Raji (cell line): ENCODE data around the gene ATP7A.

Experiments used
- POLR2A ChIP-seq: IDR thresholded peaks from 2 replicates; pipeline ENCODE4 v1.6.1; 2011; ENCODE audit warnings: low read depth, low read length, control low read depth; ENCODE audit not compliant: insufficient read depth

ATP7A gene

DNA sequence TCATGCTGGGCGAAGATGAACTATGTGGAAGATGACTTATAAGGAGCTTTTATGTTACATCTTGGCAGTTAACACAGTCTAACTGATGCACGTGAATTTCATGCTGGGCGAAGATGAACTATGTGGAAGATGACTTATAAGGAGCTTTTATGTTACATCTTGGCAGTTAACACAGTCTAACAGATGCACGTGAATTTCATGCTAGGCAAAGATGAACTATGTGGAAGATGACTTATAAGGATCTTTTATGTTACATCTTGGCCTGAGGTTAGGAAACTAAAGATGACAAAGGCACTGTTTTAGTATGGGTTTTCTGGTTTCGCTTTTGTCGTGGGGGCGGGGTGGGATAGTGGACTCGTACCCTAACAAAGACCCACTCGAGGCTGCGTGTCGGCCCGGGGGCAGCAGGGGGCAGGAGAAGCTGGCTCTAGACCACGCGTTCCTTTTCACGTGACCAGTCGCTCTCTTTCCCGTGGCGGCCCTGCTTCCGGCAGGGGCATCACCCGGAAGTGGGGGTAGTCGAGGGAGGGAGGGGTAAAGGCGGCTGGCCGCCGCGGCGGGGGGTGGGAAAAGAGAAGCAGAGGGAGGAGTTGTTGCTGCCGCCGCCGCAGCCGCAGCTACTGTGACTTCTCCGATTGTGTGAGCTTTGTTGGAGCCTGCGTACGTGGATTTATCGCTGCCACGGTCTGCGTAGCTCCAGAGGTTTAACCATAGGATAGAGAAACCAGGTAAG, at the start of gene ATP7A:
Gene ATP7A (plus strand): TSS at position 586 of the 733 bp plus-strand sequence. CDS start 60,949 bp downstream, outside the sequence.
- peak; percentile 63 for TF ChIP-seq POLR2A

DNA sequence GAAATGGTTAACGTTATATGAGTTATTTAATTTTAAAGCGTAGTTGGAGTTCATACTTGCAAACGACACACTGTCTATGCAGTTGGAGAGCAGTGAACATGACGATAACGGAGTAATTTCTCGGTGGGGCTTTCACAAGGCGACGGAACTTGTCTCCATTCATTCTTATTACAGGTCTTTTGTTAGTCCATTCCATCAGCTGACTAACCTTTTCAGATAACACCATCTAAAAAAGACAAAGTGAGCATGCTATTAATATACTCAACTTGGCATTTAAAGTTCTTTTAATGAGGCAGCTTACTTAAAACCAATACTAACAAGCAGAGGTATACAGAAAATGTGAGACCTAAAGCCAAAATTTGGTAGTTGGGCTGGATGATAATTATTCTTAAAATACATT, 35.1 kb upstream of the ATP7A start:
- no peak for TF ChIP-seq POLR2A

DNA sequence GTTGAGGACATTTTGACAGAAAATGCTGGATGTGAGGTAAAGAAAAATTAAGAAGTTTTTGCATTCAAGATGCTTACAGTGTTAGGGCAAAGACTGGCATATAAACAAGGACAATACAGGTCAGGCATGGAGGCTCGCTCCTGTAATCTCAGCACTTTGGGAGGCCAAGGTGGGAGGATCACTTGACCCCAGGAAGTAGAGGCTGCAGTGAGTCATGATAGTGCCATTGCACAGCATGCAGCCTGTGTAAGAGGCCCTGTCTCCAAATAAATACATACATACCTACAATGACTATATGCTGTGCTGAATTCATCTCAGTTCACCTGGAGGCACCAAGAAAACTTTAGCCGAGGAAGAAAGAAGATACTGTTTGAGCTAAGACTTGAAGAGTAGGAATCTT, 17.6 kb upstream of the ATP7A start:
- no peak for TF ChIP-seq POLR2A

DNA sequence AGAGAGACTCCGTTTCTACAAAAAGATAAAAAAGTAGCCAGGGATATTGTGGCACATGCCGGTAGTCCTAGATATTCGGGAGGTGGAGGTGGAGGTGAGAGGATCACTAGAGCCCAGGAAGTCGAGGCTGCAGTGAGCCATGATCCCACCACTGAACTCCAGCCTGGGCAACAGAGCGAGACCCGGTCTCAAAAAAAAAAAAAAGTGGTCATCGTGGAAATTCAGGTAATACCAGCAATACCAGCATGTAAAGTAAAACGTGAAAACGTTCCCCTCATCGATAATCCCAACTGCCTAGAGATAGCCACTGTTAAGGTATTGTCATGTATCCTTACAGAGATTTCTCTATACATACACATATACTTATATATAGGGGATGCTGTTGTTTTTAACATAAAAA, 16.8 kb upstream of the ATP7A start:
- TF ChIP-seq POLR2A: no peak

DNA sequence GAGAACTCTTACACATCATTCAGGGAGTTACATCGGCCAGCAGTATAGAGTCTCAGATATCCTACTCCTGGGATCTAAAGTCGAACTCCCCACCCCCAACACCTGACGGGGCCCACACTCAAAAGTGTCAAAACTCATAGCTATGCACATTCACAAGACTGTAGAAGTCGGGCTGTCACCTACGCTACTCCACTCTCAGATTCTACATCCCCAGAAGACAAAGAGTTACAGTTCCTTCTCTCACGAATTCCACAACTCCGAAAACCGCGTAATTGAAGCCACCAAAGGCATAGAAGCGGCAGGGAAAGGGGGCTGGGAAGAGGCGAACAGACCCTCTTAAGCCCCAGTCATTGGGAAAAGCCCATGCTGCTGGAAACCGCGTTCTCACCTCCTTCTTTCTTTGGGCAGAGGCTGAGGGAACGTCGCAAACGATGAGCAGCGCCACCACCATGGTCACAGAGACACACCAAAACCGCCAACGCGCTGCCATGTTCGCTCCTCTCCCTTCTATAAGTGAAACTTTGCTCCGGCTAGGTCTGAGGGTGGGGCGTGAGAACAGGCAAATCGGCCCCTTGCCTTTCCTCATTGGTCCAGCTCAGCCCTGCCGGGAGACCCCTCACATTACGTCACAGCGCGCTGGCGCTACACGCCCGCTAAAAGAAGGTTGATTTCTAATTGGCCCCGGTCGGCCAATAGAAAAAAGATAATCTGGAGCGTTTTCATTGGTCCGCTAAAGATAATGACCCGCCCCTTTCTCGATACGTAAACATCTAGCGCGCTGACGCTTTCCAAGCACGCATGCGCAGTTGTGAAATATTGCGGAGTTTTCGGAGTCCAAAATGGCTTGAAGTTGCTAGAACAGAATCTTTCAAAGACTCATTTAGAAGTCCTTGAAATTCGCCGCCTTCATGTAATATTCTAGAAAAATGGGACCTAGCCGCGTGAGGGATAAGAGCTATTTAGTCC, 15.3 kb upstream of the ATP7A start, which contains the start of gene MAGT1:
Gene MAGT1 (minus strand): TSS at position 515 of the 966 bp plus-strand sequence. CDS start 25 bp downstream, at position 490.
- TF ChIP-seq POLR2A: peak; percentile 88

DNA sequence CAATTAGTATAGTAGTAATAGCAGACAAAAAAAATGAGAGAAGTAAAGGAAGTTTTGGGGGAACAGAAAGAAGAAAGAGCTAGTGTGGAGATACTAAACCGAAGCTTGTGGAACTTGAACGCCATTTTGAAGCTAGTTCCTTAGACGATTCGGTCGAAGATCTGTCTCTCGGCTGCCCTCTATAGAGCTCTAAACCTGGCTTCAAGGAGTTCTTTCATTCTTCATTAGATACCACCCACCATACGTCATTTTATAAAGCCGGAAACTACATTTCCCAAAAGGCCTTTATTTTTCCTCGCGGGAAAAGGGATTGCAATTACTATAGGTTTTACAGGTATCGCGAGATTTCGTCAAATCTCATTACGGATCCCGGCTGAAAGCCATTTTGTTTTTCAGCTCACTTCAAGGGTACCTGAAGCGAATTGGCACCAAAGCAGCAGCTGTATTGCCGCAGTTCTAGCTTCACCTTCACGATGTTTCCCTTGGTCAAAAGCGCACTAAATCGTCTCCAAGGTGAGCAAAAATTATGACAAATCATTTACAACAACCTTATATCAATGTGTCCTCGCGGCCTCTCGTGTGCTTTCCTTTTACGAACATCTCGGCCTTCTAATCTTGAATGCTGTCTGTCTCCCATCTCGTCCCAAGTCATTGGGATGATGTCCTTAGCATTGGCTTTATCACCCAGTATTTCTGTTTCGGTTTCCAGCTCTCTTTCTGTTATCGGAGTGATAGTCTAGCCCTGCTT, 11.2 kb upstream of the ATP7A start, which contains the start of gene COX7B:
Gene COX7B (plus strand): TSS at position 388 of the 748 bp plus-strand sequence. CDS start 86 bp downstream, at position 474.
- TF ChIP-seq POLR2A: peak; percentile 78

DNA sequence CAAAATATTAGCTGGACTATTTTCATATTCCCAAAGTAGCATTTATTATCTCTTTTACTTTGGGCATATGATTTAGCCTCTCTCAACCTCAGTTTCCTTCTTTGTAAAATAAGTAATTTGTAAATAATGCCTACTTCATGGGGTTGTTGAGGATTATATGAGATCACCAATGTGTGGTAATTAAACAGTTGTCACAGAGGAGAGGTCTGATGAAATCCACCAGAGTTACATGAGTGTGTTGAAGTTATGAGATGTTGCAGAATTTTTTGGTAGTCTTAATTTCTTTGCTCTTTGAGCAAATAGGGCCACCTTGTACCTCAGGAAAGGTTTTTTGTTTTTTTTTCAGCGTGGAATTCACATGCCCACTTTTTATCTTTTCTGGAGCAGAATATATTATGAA, 9.8 kb upstream of the ATP7A start:
- no peak for TF ChIP-seq POLR2A

DNA sequence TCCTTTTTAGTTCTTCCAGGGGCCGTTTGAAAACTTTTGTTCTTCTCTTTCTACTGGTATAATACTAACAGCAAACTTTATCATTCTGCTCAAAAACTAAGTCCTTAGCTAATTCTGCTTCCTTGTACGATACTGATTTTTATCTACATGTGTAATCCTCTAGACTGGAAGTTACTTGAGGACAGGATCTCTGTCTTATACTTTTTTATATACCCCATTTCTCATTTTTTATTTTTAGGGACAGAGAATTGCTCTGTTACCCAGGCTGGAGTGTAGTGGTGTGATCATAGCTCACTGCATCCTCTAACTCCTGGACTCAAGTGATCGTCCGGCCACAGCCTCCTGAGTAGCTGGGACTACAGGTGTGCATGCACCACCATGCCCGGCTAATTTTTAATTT, 9.0 kb upstream of the ATP7A start:
- no peak for TF ChIP-seq POLR2A

DNA sequence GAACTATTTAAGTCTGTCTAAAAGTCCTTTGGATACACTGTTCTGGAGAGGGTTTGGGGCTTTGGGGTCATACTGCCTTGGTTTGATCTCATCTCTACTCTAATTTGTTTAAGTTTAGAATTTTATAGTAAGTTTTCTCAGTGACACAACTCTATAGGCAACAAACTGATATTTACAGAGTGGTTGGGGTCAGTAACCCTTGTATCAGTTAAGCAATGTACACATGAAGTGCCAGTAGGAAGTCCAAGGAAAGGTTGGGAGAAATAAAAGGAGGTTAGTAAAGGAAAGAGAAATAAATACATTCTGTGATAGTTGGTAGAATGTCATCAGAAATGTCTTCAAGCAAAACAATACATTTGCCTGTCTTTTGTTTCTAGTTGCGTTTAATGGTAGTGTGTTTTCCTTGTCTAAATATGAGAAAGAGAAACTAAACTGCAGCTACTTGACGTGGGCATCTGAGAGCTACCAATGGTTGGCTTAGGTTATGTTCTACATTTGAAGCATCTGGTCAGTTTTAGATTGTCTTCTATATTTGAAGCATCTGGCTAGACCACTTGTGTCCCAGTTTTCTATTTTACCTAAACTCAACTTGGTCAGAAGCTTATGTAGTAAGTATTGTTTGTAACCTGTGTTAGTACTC, 6.9 kb downstream of the ATP7A start:
- TF ChIP-seq POLR2A: no peak

DNA sequence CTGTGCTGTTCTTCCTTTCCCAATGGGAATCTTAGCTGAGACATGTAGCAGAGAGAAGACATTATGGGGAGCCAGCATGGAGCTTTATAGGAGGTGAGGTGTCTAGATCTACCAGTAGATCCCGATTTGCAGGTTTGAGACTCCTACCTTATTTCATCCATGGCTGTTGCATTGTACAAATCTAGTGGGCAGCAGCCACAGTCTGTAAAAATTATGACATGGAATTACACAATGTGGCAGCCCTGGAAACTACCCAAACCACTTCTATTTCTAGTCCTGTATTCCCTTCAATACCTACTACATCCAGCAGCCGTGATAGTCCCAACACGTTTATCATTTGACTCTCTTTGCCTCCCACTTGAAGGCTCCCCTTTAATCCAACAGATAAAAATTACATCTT, 8.1 kb downstream of the ATP7A start:
- TF ChIP-seq POLR2A: no peak

DNA sequence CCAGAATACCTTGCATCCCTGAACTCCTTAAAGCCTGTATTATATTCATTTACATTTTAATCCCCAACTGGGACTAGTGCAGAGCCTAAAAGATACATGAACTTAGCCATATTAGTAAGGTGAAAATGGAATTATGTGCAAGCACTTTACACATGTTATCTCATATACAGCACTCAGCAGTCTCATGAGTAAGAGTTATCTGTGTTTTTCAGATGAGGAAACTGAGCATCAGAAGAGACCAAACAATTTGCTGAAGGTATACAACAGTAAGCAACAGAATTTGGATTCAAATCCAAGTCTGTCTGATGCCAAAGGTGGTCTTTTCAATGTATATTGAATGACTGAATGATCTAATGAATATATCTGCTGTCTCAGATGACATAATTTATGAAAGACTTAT, 12.3 kb downstream of the ATP7A start:
- TF ChIP-seq POLR2A: no peak

DNA sequence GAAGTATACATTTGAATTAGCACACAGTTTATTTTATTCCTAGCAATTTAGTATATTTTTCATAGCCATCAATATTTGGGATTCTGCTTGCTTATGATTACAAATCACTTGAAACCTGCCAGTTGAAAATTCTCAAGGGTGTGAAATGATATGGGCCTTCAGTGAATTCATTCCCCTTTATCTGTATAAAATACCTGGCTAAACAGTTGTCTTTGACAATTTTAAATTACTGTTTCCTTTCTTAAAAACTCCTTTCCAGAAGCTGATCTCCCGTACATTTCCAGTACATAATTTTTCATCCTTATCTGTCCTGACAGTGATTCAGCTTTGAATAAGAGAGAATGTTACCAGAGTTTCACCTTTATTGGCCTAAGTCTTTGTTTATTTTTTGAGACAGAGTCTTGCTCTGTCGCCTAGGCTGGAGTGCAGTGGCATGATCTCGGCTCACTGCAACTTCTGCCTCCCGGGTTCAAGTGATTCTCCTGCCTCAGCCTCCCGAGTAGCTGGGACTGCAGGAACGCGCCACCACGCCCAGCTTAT, 13.9 kb downstream of the ATP7A start:
- TF ChIP-seq POLR2A: no peak

DNA sequence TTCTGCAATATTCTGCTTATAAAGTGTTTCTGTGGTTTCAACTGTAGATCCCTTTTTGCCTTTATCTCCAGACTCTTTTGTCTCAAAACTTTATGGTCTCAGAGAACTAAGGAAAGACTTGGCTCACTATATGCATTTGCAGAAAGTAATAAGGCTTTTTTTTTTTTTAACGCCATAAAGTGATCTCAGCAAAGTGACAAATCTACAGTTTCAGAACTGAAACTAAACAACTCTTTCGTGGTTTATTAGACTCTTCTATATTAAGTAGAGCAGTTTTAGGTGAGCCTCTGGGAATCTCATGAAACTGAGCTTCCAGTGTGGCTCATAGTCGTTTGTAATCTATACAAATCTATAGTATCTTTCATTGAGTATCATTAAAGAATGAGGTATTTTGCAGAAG, 15.3 kb downstream of the ATP7A start:
- no peak for TF ChIP-seq POLR2A

DNA sequence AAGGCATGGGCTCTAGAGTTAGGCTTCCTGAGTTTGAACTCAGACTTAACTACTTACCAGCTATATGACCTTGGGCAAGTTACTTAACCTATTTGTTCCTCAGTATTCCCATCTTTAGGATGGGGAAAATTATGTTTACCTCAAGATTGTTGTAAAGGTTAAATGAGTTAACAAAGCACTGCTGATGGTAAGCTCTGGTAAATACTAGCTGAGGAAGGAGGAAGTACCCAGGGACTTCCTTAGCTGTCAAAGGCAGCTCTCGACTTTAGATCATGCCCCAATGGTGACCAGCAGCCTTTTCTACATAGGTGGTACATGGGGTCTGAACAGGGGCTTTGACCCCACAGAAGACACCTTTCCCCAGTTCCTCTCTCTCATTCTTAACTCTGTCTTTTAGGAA, 20.1 kb downstream of the ATP7A start:
- TF ChIP-seq POLR2A: no peak

DNA sequence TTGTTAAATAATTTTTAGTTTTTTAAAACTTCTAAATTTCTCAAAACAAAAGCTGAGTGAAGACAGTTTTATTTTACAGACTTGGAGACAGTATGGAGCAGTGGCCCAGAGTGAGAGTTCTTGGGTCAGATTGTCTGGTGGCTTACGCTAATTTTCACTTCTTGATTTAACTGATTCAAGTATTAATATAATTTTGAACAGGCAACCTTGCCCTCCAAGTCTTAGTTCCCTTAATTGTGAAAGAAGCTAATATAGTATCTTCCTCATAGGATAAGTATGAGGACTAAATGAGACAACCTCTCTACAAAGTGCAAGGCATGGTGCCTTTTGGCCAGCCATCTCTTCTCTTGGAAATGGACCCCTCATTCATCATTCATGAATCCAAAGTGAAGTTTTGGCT, 25.4 kb downstream of the ATP7A start:
- TF ChIP-seq POLR2A: no peak

DNA sequence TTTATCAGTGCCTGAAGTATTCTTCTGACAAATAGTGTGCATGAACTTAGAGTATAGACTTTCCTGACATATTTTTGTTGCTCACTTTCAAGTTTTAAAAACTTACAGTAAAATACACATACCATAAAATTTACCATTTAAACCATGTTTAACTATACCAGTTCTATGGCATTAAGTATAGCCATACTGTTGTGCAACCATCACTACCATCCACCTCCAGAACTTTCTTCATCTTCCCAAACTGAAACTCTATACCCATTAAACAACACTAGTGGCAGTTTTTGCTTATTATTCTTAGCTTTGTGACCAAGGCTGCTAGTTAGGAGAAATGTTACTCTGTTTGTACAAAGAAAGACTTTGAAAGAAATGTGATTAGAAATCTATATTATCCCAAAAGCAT, 25.8 kb downstream of the ATP7A start:
- TF ChIP-seq POLR2A: no peak
